Mucosa of rectum (tissue), 2 donors: ENCODE data around the gene RUNX2.
A peak's percentile ranks its signal among the peaks of the same experiment; 100 is the strongest.

Experiments used
- H3K27ac ChIP-seq, 2 donors: one replicate each; pipeline ENCODE4 v1.7.0; 2013; ENCODE audit warnings: inconsistent platforms in 2 of 2, low read depth in 2 of 2, low read length in 2 of 2
- H3K27me3 ChIP-seq, 2 donors: one replicate each; pipeline ENCODE4 v1.7.0; 2013; ENCODE audit warnings: low read length in 2 of 2; ENCODE audit not compliant: control insufficient read depth in 2 of 2, insufficient read depth in 2 of 2
- H3K36me3 ChIP-seq, 2 donors: one replicate each; pipeline ENCODE4 v1.7.0; 2013; ENCODE audit warnings: low read length in 2 of 2; ENCODE audit not compliant: control insufficient read depth in 2 of 2, insufficient read depth in 2 of 2
- H3K4me1 ChIP-seq, 2 donors: one replicate each; pipeline ENCODE4 v1.7.0; 2013; ENCODE audit warnings: low read length in 2 of 2, mild to moderate bottlenecking in 1 of 2; ENCODE audit not compliant: control insufficient read depth in 2 of 2, insufficient read depth in 2 of 2
- H3K4me3 ChIP-seq, 2 donors: one replicate each; pipeline ENCODE4 v1.7.0; 2013; ENCODE audit warnings: low read length in 2 of 2
- H3K9ac ChIP-seq, 2 donors: one replicate each; pipeline ENCODE4 v1.7.0; 2013; ENCODE audit warnings: low read length in 2 of 2, low read depth in 1 of 2, mild to moderate bottlenecking in 1 of 2
- H3K9me3 ChIP-seq, 2 donors: one replicate each; pipeline ENCODE4 v1.7.0; 2013; ENCODE audit warnings: low read length in 2 of 2; ENCODE audit not compliant: control insufficient read depth in 2 of 2
- donor health status: healthy.
- donor health status: Normal muscosa, but diverticular disease.

RUNX2 gene

GRCh38 chr6:45439459-45439858, 111.3 kb downstream of the RUNX2 start:
- Histone ChIP-seq H3K36me3 (no peaks in the 10 kb centered on the region), H3K4me1 (peaks cover 2% of the 10 kb centered on the region in 2 donors), H3K27me3 (no peaks in the 10 kb centered on the region), H3K27ac (no peak overlapping the region), H3K9me3 (no peaks in the 10 kb centered on the region), H3K4me3 (no peak overlapping the region), H3K9ac (no peak overlapping the region)

GRCh38 chr6:45439861-45440388, 111.8 kb downstream of the RUNX2 start:
- Histone ChIP-seq H3K4me1 (peaks cover 2% of the 10 kb centered on the region in 2 donors), H3K4me3 (no peak overlapping the region)

GRCh38 chr6:45441851-45442453, 113.8 kb downstream of the RUNX2 start:
- H3K36me3 ChIP-seq, result no peaks in the 10 kb centered on the region
- no peaks in the 10 kb centered on the region for H3K27me3 ChIP-seq
- no peak overlapping the region for H3K4me3 ChIP-seq
- H3K27ac ChIP-seq, result no peak overlapping the region
- H3K9me3 ChIP-seq, result no peaks in the 10 kb centered on the region
- no peak overlapping the region for H3K9ac ChIP-seq
- peaks cover 8 to 14% of the 10 kb centered on the region in 2 donors for H3K4me1 ChIP-seq

More at GRCh38 chr6:45439861-45440388, 111.8 kb downstream of the RUNX2 start:
- H3K27ac ChIP-seq, result no peak overlapping the region
- no peaks in the 10 kb centered on the region for H3K36me3 ChIP-seq
- no peaks in the 10 kb centered on the region for H3K27me3 ChIP-seq
- H3K9me3 ChIP-seq, result no peaks in the 10 kb centered on the region
- no peak overlapping the region for H3K9ac ChIP-seq

- Histone ChIP-seq H3K4me1 (peaks cover 7 to 14% of the 10 kb centered on the region in 2 donors), H3K36me3 (no peaks in the 10 kb centered on the region), H3K27ac (no peak overlapping the region), H3K27me3 (no peaks in the 10 kb centered on the region), H3K9ac (no peak overlapping the region), H3K4me3 (no peak overlapping the region), H3K9me3 (no peaks in the 10 kb centered on the region)
Measured at GRCh38 chr6:45442716-45443115, 114.6 kb downstream of the RUNX2 start.

GRCh38 chr6:45445364-45445748, 117.2 kb downstream of the RUNX2 start:
- no peak overlapping the region for H3K4me3 ChIP-seq
- no peaks in the 10 kb centered on the region for H3K36me3 ChIP-seq
- H3K4me1 ChIP-seq, result peaks cover 7 to 22% of the 10 kb centered on the region in 2 donors
- H3K27ac ChIP-seq, result peak overlapping the region; percentile 48 to 64
- no peaks in the 10 kb centered on the region for H3K9me3 ChIP-seq
- H3K27me3 ChIP-seq, result no peaks in the 10 kb centered on the region
- H3K9ac ChIP-seq, result peak overlapping the region in 1 of 2 donors; percentile 27

- H3K4me1 ChIP-seq, result peaks cover 7 to 22% of the 10 kb centered on the region in 2 donors
- H3K36me3 ChIP-seq, result no peaks in the 10 kb centered on the region
- no peak overlapping the region for H3K9ac ChIP-seq
- H3K9me3 ChIP-seq, result no peaks in the 10 kb centered on the region
- no peaks in the 10 kb centered on the region for H3K27me3 ChIP-seq
- peak overlapping the region; percentile 48 to 64 for H3K27ac ChIP-seq
- H3K4me3 ChIP-seq, result peak overlapping the region in 1 of 2 donors; percentile 23
Measured at GRCh38 chr6:45445749-45446549, 117.8 kb downstream of the RUNX2 start.

GRCh38 chr6:45447005-45447404, 118.9 kb downstream of the RUNX2 start:
- Histone ChIP-seq H3K27ac (no peak overlapping the region), H3K4me3 (no peak overlapping the region), H3K27me3 (no peaks in the 10 kb centered on the region), H3K9me3 (no peaks in the 10 kb centered on the region), H3K36me3 (no peaks in the 10 kb centered on the region), H3K4me1 (peaks cover 7 to 22% of the 10 kb centered on the region in 2 donors), H3K9ac (no peak overlapping the region)

GRCh38 chr6:45447716-45448115, 119.6 kb downstream of the RUNX2 start:
- H3K27me3 ChIP-seq, result no peaks in the 10 kb centered on the region
- H3K4me1 ChIP-seq, result peaks cover 7 to 22% of the 10 kb centered on the region in 2 donors
- H3K9ac ChIP-seq, result no peak overlapping the region
- no peak overlapping the region for H3K4me3 ChIP-seq
- H3K9me3 ChIP-seq, result no peaks in the 10 kb centered on the region
- H3K27ac ChIP-seq, result no peak overlapping the region
- H3K36me3 ChIP-seq, result no peaks in the 10 kb centered on the region

- H3K9ac ChIP-seq, result no peak overlapping the region
- H3K4me1 ChIP-seq, result peaks cover 7 to 22% of the 10 kb centered on the region in 2 donors
- no peak overlapping the region for H3K4me3 ChIP-seq
- H3K36me3 ChIP-seq, result no peaks in the 10 kb centered on the region
- H3K27me3 ChIP-seq, result no peaks in the 10 kb centered on the region
- no peak overlapping the region for H3K27ac ChIP-seq
- H3K9me3 ChIP-seq, result no peaks in the 10 kb centered on the region
Measured at GRCh38 chr6:45448417-45449389, 120.6 kb downstream of the RUNX2 start.
